H1 (cell line): Measurements from ENCODE around the gene CDYL2. TPM values are rescaled to one million over a fixed set of nuclear protein-coding genes. Genes with fewer than 3 reads are reported as not detected.

Experiments
- CTCF ChIA-PET: fragments of 300-600 bp; sonication (Branson Sonifier 250); formaldehyde crosslinking; loops from one replicate; lab custom pipeline; 2021; ENCODE audit not compliant: partially characterized antibody; lab: Charles Lee
- POLR2A ChIA-PET: fragments of 300-600 bp; sonication (Branson Sonifier 250); formaldehyde crosslinking; loops from one replicate; lab custom pipeline; 2021; ENCODE audit warnings: inconsistent platforms; ENCODE audit not compliant: partially characterized antibody; lab: Charles Lee
- DNase-seq, 2 experiments: peaks; one replicate each; pipeline versions ENCODE4 v3.0.0 to v3.0.0-alpha.2; 2010 to 2022; ENCODE audit warnings: low spot score in 2 of 2, low read depth in 1 of 2, mixed read lengths in 1 of 2
- FAIRE-seq: peaks from 2 replicates; lab custom pipeline; 2011; peaks lifted over from hg19 to GRCh38; lab: Jason Lieb, UNC
- H2AFZ ChIP-seq: 2 replicates; pipeline ENCODE4 v1.8.1; 2012; ENCODE audit warnings: low read length, inconsistent platforms
- H2AK5ac ChIP-seq: 2 replicates; pipeline ENCODE4 v1.6.1; 2013; ENCODE audit warnings: low read depth, low read length
- H2BK120ac ChIP-seq: replicated peaks from 2 replicates; pipeline ENCODE3; 2013; ENCODE audit warnings: low read depth, low read length, inconsistent platforms
- H2BK12ac ChIP-seq: 2 replicates; pipeline ENCODE4 v1.6.1; 2013; ENCODE audit warnings: low read depth, low read length
- H2BK15ac ChIP-seq: 2 replicates; pipeline ENCODE4 v1.6.1; 2013; ENCODE audit warnings: low read length
- H2BK20ac ChIP-seq: 2 replicates; pipeline ENCODE4 v1.6.1; 2013; ENCODE audit warnings: low read length
- H2BK5ac ChIP-seq: 2 replicates; pipeline ENCODE4 v1.6.1; 2013; ENCODE audit warnings: low read depth, low read length
- H3K14ac ChIP-seq: 2 replicates; pipeline ENCODE4 v1.6.1; 2013; ENCODE audit warnings: inconsistent platforms; ENCODE audit not compliant: insufficient read length
- H3K18ac ChIP-seq: 2 replicates; pipeline ENCODE4 v1.6.1; 2013; ENCODE audit warnings: low read length; ENCODE audit errors: extremely low read depth
- H3K23ac ChIP-seq: 2 replicates; pipeline ENCODE4 v1.6.1; 2013; ENCODE audit warnings: inconsistent platforms; ENCODE audit not compliant: insufficient read length
- H3K23me2 ChIP-seq: 2 replicates; pipeline ENCODE4 v1.6.1; 2013; ENCODE audit warnings: low read depth, low read length
- H3K27ac ChIP-seq: 2 replicates; pipeline ENCODE4 v1.6.1; 2011; ENCODE audit warnings: low read depth, low read length, inconsistent platforms
- H3K27me3 ChIP-seq, 4 experiments: replicated peaks in 1 of 4; 1 replicate in 1 of 4; 2 replicates in 3 of 4; pipeline versions ENCODE4 v1.6.1 to v1.8.1; 2011 to 2013; ENCODE audit warnings: low read length in 3 of 4, mild to moderate bottlenecking in 3 of 4, inconsistent platforms in 2 of 4, mixed read lengths in 2 of 4, moderate library complexity in 1 of 4; ENCODE audit not compliant: control insufficient read depth in 3 of 4, insufficient read depth in 3 of 4; ENCODE audit errors: extremely low read depth in 1 of 4
- H3K36me3 ChIP-seq, 4 experiments: 2 replicates each; pipeline versions ENCODE4 v1.6.1 to v1.8.1; 2011 to 2013; ENCODE audit warnings: mild to moderate bottlenecking in 4 of 4, low read length in 3 of 4, moderate library complexity in 2 of 4, control low read depth in 1 of 4, inconsistent platforms in 1 of 4; ENCODE audit not compliant: insufficient read depth in 4 of 4, control insufficient read depth in 2 of 4
- H3K4ac ChIP-seq: replicated peaks from 2 replicates; pipeline ENCODE3; 2013; ENCODE audit warnings: low read length, low read depth, mixed read lengths, inconsistent platforms; ENCODE audit not compliant: insufficient read length
- H3K4me1 ChIP-seq, 4 experiments: replicated peaks in 1 of 4; 1 replicate in 1 of 4; 2 replicates in 3 of 4; pipeline versions ENCODE4 v1.6.1 to v1.8.1; 2011 to 2013; ENCODE audit warnings: low read length in 3 of 4, inconsistent platforms in 2 of 4, mixed read lengths in 1 of 4; ENCODE audit not compliant: insufficient read depth in 4 of 4, control insufficient read depth in 3 of 4
- H3K4me2 ChIP-seq, 2 experiments: 2 replicates each; pipeline versions ENCODE4 v1.6.1 to v1.8.1; 2011 to 2013; ENCODE audit warnings: low read depth in 2 of 2, low read length in 2 of 2, control low read depth in 1 of 2, inconsistent platforms in 1 of 2, mild to moderate bottlenecking in 1 of 2; ENCODE audit not compliant: insufficient read depth in 1 of 2
- H3K4me3 ChIP-seq, 4 experiments: fragments of 200-600, 300-600 bp in 1 of 4; sonication (generic), shearing (Covaris generic), sonication (Bioruptor Twin) in 1 of 4; 2 replicates each; pipeline versions ENCODE4 v1.5.1 to v1.8.1; 2011 to 2016; ENCODE audit warnings: low read length in 4 of 4, low read depth in 3 of 4, control low read depth in 2 of 4, inconsistent platforms in 2 of 4, mild to moderate bottlenecking in 2 of 4, mixed read lengths in 1 of 4, moderate library complexity in 1 of 4; ENCODE audit not compliant: insufficient read depth in 2 of 4; ENCODE audit errors: extremely low read depth in 1 of 4
- H3K56ac ChIP-seq: replicated peaks from 2 replicates; pipeline ENCODE3; 2013; ENCODE audit warnings: low read depth, mild to moderate bottlenecking, mixed read lengths, low read length, inconsistent platforms; ENCODE audit not compliant: insufficient read length
- H3K79me1 ChIP-seq: 2 replicates; pipeline ENCODE4 v1.6.1; 2013; ENCODE audit warnings: low read depth, low read length, control low read depth
- H3K79me2 ChIP-seq, 2 experiments: 2 replicates each; pipeline versions ENCODE4 v1.6.1 to v1.8.1; 2012 to 2013; ENCODE audit warnings: low read length in 2 of 2, mild to moderate bottlenecking in 2 of 2, inconsistent platforms in 1 of 2; ENCODE audit not compliant: insufficient read depth in 2 of 2, control insufficient read depth in 1 of 2
- H3K9ac ChIP-seq, 4 experiments: replicated peaks in 1 of 4; 1 replicate in 1 of 4; 2 replicates in 3 of 4; pipeline versions ENCODE4 v1.6.1 to v1.8.1; 2011 to 2013; ENCODE audit warnings: low read depth in 3 of 4, low read length in 3 of 4, control low read depth in 2 of 4, mild to moderate bottlenecking in 2 of 4, moderate library complexity in 2 of 4, inconsistent platforms in 1 of 4; ENCODE audit errors: extremely low read depth in 1 of 4
- H3K9me3 ChIP-seq, 2 experiments: 2 replicates each; pipeline versions ENCODE4 v1.6.1 to v1.8.1; 2012 to 2013; ENCODE audit warnings: mild to moderate bottlenecking in 2 of 2, moderate library complexity in 2 of 2, control low read depth in 1 of 2, inconsistent platforms in 1 of 2, low read depth in 1 of 2, low read length in 1 of 2, mixed read lengths in 1 of 2; ENCODE audit not compliant: insufficient read depth in 2 of 2
- H4K20me1 ChIP-seq, 2 experiments: replicated peaks in 1 of 2; 2 replicates each; pipeline versions ENCODE3 to v1.8.1; 2011 to 2013; ENCODE audit warnings: inconsistent platforms in 2 of 2, low read length in 2 of 2, mild to moderate bottlenecking in 1 of 2; ENCODE audit not compliant: insufficient read depth in 2 of 2, control insufficient read depth in 1 of 2
- H4K5ac ChIP-seq: 2 replicates; pipeline ENCODE4 v1.6.1; 2013; ENCODE audit warnings: low read length, low read depth, mixed read lengths, inconsistent platforms; ENCODE audit not compliant: insufficient read length
- H4K8ac ChIP-seq: 2 replicates; pipeline ENCODE4 v1.8.0; 2013; ENCODE audit warnings: mild to moderate bottlenecking, moderate library complexity, low read length, inconsistent platforms; ENCODE audit not compliant: insufficient read depth; ENCODE audit errors: extremely low read depth
- H4K91ac ChIP-seq: replicated peaks from 2 replicates; pipeline ENCODE3; 2013; ENCODE audit warnings: low read length, mixed read lengths, inconsistent platforms; ENCODE audit not compliant: insufficient read length
- CBX8 ChIP-seq: fragments of 300-800, 300-1000 bp; sonication (generic); IDR thresholded peaks from 2 replicates; pipeline ENCODE4 v1.7.1; 2016; ENCODE audit warnings: low read depth, low read length, borderline replicate concordance
- GABPA ChIP-seq: IDR thresholded peaks from 2 replicates; pipeline ENCODE4 v1.6.1; 2011; ENCODE audit warnings: mild to moderate bottlenecking, low read length, moderate library complexity, borderline replicate concordance; ENCODE audit not compliant: insufficient read depth
- SIRT6 ChIP-seq: IDR thresholded peaks from one replicate; pipeline ENCODE4 v1.7.1; 2012; ENCODE audit warnings: low read length, inconsistent platforms
- WGBS, 2 experiments: shearing (Covaris generic) in 1 of 2; methylation state at CpG; one replicate each; pipeline versions ENCODE4 v1.1.6 to v1.1.7; 2013 to 2015; ENCODE audit warnings: low lambda C conversion rate in 2 of 2, mixed read lengths in 2 of 2, inconsistent platforms in 1 of 2, low coverage in 1 of 2, missing lambda C conversion rate in 1 of 2; ENCODE audit not compliant: insufficient replicate concordance in 2 of 2, insufficient coverage in 1 of 2, insufficient read length in 1 of 2; ENCODE audit errors: extremely low coverage in 1 of 2, missing lambda C conversion rate in 1 of 2; 5-methylcytosine and 5-hydroxymethylcytosine counted together
- polyA plus RNA-seq, 7 experiments: library from polyadenylated mRNA; depleted of rRNA in 3 of 7; stranded (reverse) in 5 of 7; unstranded in 2 of 7; fragments of >200 nt in 5 of 7; fragments of 200-250 nt in 2 of 7; gene quantifications; 1 replicate in 5 of 7; 2 replicates in 1 of 7; 4 replicates in 1 of 7; pipeline versions ENCODE4 v1.2.1 to v1.2.3, GENCODE V29; 2011 to 2013; ENCODE audit warnings: missing spikeins in 2 of 7, mixed read lengths in 2 of 7
- total RNA-seq: library from RNA; stranded (reverse); fragmentation: NEBNext Ultra II Directional; extraction: Animal tissue kit (Norgen Biotek cat#: 25700); gene quantifications from 2 replicates; pipeline ENCODE4 v1.2.1, GENCODE V29; 2021

The CDYL2 gene
- total and polyA plus RNA-seq, 2 of the 8 experiments (the other 6 are each of a cell fraction or from before 2014, with no cell fraction given), result 0.33 to 5.3 TPM

DNA sequence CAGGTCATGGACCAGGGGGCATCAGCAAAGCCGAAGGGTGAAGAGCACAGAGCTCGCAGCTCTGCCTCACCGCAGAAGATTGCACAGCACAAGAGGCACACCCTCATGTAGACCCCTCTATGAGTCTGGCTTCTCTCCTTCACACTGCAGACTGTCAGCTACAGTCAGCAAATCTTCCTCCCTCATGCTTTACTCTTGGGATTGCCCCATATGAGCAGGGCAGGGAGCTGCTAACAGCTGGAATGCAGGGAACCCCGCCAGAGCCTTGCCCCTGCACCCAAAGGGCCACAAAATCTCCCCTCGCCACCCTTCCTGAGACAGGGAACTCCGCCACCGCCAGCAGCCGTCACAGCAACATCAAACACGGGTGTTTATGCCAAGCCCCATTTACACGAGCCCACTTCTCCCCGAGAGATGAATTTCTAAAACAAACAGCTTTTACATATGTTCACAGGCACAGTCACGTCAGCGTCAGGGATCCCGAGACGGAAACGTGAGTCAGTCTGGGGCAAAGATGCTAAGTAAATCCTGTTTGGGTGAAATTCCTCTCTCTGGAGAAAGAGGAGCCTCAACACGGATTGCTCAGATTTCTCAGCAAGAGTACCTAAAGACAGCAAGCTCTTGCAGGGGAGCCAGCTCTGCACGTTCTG is 121.9 kb downstream of the CDYL2 start:
- H3K14ac ChIP-seq, result no peak overlapping the region
- H3K9me3 ChIP-seq, result peaks cover 27 to 53% of the 10 kb centered on the region in 2 experiments; a peak in 3 of 4 replicates
- H3K23ac ChIP-seq, result no peak overlapping the region
- no peak overlapping the region for H3K56ac ChIP-seq
- H3K4me1 ChIP-seq, result no peaks in the 10 kb centered on the region
- no peaks in the 10 kb centered on the region for H4K20me1 ChIP-seq
- H3K4me2 ChIP-seq, result no peak overlapping the region
- peaks cover 2% of the 10 kb centered on the region; the same call in 1 of the 2 replicates for H3K23me2 ChIP-seq
- H3K4me3 ChIP-seq, result no peak overlapping the region
- no peak overlapping the region for H2BK20ac ChIP-seq
- no peak for TF ChIP-seq SIRT6
- TF ChIP-seq GABPA, result no peak
- no peak for TF ChIP-seq CBX8
- TF ChIP-seq, all 59 proteins: peak for 0
- H2AFZ ChIP-seq, result no peak overlapping the region
- H3K18ac ChIP-seq, result no peak overlapping the region
- no peak overlapping the region for H3K27ac ChIP-seq
- no peak overlapping the region for H2BK120ac ChIP-seq
- DNase-seq (no peak), FAIRE-seq (no peak)
- H3K79me1 ChIP-seq, result no peaks in the 10 kb centered on the region
- ChIA-PET POLR2A (no interaction called here), CTCF (interaction anchor here (0.8 to 0.9 kb wide), 2 partner anchors 60 to 102 kb away, joined by 3 read pairs; no protein-coding TSS in a partner anchor)
- no peak overlapping the region for H2AK5ac ChIP-seq
- no peak overlapping the region for H4K91ac ChIP-seq
- no peaks in the 10 kb centered on the region for H3K27me3 ChIP-seq
- no peaks in the 10 kb centered on the region for H3K79me2 ChIP-seq
- H2BK15ac ChIP-seq, result no peak overlapping the region
- H3K9ac ChIP-seq, result no peak overlapping the region
- no peak overlapping the region for H4K8ac ChIP-seq
- WGBS, 2 experiments, result 84% methylated on average over 14 of the region's 18 CpGs; no CpG with 5 or more reads in 1 of the 2 experiments
- H2BK12ac ChIP-seq, result no peak overlapping the region
- H3K4ac ChIP-seq, result no peak overlapping the region
- H4K5ac ChIP-seq, result no peak overlapping the region
- H3K36me3 ChIP-seq, result no peaks in the 10 kb centered on the region
- H2BK5ac ChIP-seq, result no peak overlapping the region
